Measurements from ENCODE around the gene UPB1. TPM values are rescaled to one million over a fixed set of nuclear protein-coding genes. Genes with fewer than 3 reads are reported as not detected.

UPB1 gene
- total and polyA plus RNA-seq, 2 donors, result 0.14 to 0.90 TPM

- H3K27ac ChIP-seq (ENCODE audit: low read depth), result no peak overlapping the region
- no peak overlapping the region for H3K4me3 ChIP-seq (ENCODE audit: low read depth, low read length)
- WGBS, result 99% methylated on average over 3 of the region's 3 CpGs
- DNase-seq (ENCODE audit: extremely low spot score), result no peak
- no peaks in the 10 kb centered on the region for H3K36me3 ChIP-seq (ENCODE audit: insufficient read depth)
- H3K4me1 ChIP-seq (ENCODE audit: insufficient read depth), result peaks cover 1% of the 10 kb centered on the region
Observed at GRCh38 chr22:24465975-24466374, 29.2 kb upstream of the UPB1 start.

DNA sequence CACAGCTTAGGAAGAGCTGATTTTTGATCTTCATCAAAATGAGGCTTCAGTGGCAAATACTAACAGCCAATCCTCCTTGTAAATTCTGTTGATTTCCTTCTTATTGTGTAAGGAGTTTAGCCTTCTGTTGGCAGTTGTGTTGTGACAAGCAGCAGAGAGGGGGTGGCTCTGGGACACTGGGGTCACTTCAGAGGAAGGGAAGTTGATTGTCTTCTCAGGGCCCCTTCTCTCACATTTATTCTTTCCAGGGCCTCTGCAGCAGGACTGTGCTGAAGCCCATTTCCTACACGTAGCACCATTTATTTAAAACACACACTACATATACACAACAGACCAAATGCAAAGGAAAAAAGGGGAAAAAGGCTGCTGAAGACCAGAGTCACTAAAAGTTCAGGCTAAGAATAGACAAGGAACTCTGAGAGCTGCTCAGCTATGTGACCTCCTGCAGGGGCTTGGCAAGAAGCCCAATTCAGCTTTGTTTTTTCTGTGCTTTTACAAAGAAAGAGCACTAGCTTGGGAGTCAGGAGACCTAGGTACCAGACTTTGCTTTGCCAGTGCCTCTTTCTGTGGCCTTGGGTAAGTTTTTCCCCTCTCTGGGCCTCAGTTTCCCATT, 28.3 kb upstream of the UPB1 start:
- WGBS, result 25% methylated on average over 1 of the region's 1 CpG
- Histone ChIP-seq H3K27ac (ENCODE audit: low read depth) (no peak overlapping the region), H3K4me3 (ENCODE audit: low read depth, low read length) (no peak overlapping the region), H3K36me3 (ENCODE audit: insufficient read depth) (no peaks in the 10 kb centered on the region), H3K4me1 (ENCODE audit: insufficient read depth) (peaks cover 1% of the 10 kb centered on the region)
- peak; percentile 26 for DNase-seq (ENCODE audit: extremely low spot score)

GRCh38 chr22:24467340-24467739, 27.8 kb upstream of the UPB1 start:
- no peak overlapping the region for H3K27ac ChIP-seq (ENCODE audit: low read depth)
- WGBS, result 77% methylated on average over 2 of the region's 2 CpGs
- H3K36me3 ChIP-seq (ENCODE audit: insufficient read depth), result no peaks in the 10 kb centered on the region
- no peak for DNase-seq (ENCODE audit: extremely low spot score)
- H3K4me1 ChIP-seq (ENCODE audit: insufficient read depth), result peaks cover 1% of the 10 kb centered on the region
- H3K4me3 ChIP-seq (ENCODE audit: low read depth, low read length), result no peak overlapping the region

GRCh38 chr22:24471570-24471969, 23.6 kb upstream of the UPB1 start:
- Histone ChIP-seq H3K4me3 (ENCODE audit: low read depth, low read length) (no peak overlapping the region), H3K27ac (ENCODE audit: low read depth) (no peak overlapping the region), H3K4me1 (ENCODE audit: insufficient read depth) (peaks cover 1% of the 10 kb centered on the region), H3K36me3 (ENCODE audit: insufficient read depth) (no peaks in the 10 kb centered on the region)
- 47% methylated on average over 4 of the region's 4 CpGs for WGBS
- no peak for DNase-seq (ENCODE audit: extremely low spot score)

DNA sequence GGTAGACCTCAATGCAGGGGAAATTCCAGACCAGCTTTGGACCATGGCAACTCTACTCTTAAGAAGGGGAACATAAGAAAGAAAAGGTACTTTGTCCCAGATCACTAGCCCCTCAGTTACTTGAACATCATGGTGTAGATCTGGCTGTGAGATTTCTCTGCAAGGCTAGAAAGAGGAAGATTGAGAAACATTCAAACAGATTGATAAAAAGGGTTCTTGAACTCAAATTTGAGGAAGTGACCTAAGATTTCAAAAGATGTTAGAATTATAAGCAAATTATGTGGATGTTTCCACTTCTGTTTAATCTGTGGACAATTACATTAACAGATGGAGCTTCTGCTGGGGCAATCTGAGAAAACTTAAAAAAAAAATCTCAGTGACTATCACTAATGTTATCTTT, 21.8 kb upstream of the UPB1 start:
- Histone ChIP-seq H3K4me1 (ENCODE audit: insufficient read depth) (no peaks in the 10 kb centered on the region), H3K4me3 (ENCODE audit: low read depth, low read length) (no peak overlapping the region), H3K36me3 (ENCODE audit: insufficient read depth) (no peaks in the 10 kb centered on the region), H3K27ac (ENCODE audit: low read depth) (no peak overlapping the region)
- DNase-seq (ENCODE audit: extremely low spot score), result no peak

GRCh38 chr22:24474221-24474620, 20.9 kb upstream of the UPB1 start:
- WGBS, result 38% methylated on average over 3 of the region's 3 CpGs
- no peaks in the 10 kb centered on the region for H3K36me3 ChIP-seq (ENCODE audit: insufficient read depth)
- H3K27ac ChIP-seq (ENCODE audit: low read depth), result no peak overlapping the region
- no peak overlapping the region for H3K4me3 ChIP-seq (ENCODE audit: low read depth, low read length)
- no peaks in the 10 kb centered on the region for H3K4me1 ChIP-seq (ENCODE audit: insufficient read depth)
- DNase-seq (ENCODE audit: extremely low spot score), result no peak

DNA sequence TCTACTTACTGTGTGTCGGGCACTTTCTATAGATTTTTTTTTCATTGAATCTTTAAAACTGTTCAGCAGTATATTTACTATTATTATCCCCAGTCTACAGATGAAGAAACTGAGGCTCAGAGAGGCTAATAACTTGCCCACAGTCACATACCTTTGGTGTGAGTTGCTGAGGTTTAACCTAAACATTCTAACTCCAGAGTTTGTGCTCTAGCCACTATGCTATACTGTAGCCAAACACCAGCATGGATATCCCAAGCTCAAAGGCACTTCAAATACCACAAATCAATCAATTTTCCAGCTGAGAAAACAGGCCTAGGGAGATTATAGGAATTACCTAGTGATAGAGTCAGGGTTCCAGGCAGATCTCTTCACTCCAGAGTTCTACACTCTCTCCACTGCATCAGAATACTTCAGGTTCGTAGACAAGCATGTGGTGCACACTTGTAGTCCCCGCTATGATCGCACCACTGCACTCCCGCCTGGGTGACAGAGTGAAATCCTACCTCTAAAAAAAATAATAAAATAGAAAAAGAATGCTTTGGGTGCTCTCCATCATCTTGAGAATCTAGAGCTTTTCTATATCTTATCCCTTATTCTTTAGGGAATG, 20.4 kb upstream of the UPB1 start:
- DNase-seq (ENCODE audit: extremely low spot score), result no peak
- no peaks in the 10 kb centered on the region for H3K36me3 ChIP-seq (ENCODE audit: insufficient read depth)
- no peak overlapping the region for H3K4me3 ChIP-seq (ENCODE audit: low read depth, low read length)
- no peak overlapping the region for H3K27ac ChIP-seq (ENCODE audit: low read depth)
- 92% methylated on average over 5 of the region's 5 CpGs for WGBS
- H3K4me1 ChIP-seq (ENCODE audit: insufficient read depth), result no peaks in the 10 kb centered on the region

DNA sequence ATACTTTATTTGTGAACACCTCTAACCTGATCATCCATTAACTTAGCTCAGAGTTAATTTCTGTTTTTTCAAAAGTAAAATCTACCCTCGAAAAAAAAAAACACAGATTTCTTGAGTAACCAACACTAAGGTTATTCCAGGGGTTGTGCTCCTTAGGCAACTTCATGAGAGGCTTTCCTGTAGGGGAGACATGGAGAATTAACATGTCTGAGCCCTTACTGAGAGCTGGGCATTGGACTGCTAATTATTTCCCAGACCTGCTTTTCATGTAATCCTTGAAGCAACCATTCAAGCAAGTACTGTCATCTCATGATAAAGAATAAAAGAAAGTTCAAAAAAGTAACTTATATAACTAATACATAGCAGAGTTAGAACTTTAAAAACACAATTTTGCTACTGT, 13.5 kb upstream of the UPB1 start:
- H3K4me1 ChIP-seq (ENCODE audit: insufficient read depth), result no peaks in the 10 kb centered on the region
- no peak overlapping the region for H3K27ac ChIP-seq (ENCODE audit: low read depth)
- no peak overlapping the region for H3K4me3 ChIP-seq (ENCODE audit: low read depth, low read length)
- no peak for DNase-seq (ENCODE audit: extremely low spot score)
- 67% methylated on average over 1 of the region's 1 CpG for WGBS
- no peaks in the 10 kb centered on the region for H3K36me3 ChIP-seq (ENCODE audit: insufficient read depth)

DNA sequence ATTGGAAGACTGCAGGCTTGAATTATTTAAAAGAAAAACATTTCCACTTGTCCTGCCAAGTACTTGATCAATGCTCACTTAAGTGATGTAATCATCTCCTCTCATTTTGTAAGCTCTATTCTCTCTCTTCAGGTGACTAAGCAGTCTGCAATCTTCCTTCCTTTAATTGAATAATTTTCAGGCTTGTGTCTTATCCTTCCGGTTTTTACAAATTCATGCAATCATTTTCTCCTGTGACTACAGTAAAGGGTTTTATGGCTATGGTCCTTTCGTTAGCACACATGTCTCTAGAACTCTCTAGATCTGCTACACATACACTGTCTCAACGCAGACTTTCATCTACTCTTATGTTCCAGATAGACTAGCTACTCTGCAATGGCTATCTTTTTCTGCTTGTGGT, 12.6 kb upstream of the UPB1 start:
- no peak for DNase-seq (ENCODE audit: extremely low spot score)
- H3K4me1 ChIP-seq (ENCODE audit: insufficient read depth), result no peaks in the 10 kb centered on the region
- no peak overlapping the region for H3K4me3 ChIP-seq (ENCODE audit: low read depth, low read length)
- 55% methylated on average over 3 of the region's 3 CpGs for whole genome bisulfite sequencing
- no peaks in the 10 kb centered on the region for H3K36me3 ChIP-seq (ENCODE audit: insufficient read depth)
- H3K27ac ChIP-seq (ENCODE audit: low read depth), result no peak overlapping the region

DNA sequence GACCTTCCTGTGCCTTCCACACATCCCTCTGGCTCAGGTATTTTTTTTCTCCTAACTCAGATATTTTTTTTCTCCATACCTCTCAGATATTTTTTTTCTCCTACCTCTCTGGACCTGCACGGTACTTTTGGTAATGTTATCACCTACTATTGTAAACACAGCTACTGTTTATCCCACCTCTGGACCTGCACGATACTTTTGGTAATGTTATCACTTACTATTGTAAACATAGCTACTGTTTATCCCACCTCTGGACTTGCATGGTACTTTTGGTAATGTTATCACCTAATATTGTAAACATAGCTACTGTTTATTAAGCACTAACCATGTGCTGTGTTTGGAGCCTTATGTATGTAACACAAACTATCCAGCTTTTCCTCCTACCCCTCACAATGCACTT, 12.1 kb upstream of the UPB1 start:
- H3K27ac ChIP-seq (ENCODE audit: low read depth), result no peak overlapping the region
- 41% methylated on average over 2 of the region's 2 CpGs for WGBS

DNA sequence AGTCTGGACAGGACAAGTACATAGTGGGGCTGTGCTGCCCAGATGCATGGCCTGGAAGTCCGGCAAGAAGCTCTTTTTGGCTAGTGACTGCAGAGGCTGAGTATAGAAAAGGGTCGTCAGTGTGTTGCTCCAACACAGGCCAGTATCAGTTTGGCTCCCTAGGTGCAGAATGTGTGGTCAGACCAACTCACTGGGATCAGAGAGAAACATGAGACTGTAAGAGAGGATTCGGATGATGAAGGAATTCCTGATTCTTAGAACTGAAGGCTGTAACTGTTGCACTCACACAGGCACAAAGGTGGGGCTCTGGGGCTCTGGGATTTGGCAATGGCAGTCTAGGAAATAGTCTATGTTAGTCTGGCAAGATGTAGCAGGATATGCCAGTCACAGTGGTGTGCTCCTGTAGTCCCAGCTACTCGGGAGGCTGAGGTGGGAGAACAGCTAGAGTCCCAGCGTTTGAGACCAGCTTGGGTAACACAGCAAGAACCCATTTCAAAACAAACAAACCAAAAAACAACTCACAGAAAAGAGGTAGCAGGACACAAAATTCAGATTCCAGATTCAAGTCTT, 11.1 kb upstream of the UPB1 start:
- 66% methylated on average over 5 of the region's 5 CpGs for WGBS

More for the DNA sequence above, 12.1 kb upstream of the UPB1 start:
- Histone ChIP-seq H3K4me1 (ENCODE audit: insufficient read depth) (no peaks in the 10 kb centered on the region), H3K4me3 (ENCODE audit: low read depth, low read length) (no peak overlapping the region), H3K36me3 (ENCODE audit: insufficient read depth) (no peaks in the 10 kb centered on the region)
- DNase-seq (ENCODE audit: extremely low spot score), result no peak

DNA sequence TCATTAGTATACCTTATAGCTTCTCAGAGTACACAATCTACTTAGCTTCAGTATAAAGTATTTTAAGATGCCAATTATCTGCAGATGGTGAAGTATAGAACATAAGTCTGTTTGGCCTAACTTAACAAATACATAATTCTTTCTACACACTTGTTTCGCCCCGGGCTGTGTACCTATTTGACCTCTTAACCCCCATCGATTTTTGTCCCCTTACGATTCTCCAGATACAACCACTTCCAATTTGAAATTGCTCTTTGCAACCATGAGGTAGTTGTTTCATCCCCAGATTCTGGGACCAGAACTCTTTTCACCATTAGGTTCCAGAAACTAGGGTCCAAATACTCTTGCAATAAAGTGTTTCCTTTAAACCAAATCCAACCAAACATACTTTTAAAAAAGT, 10.0 kb upstream of the UPB1 start:
- H3K27ac ChIP-seq (ENCODE audit: low read depth), result no peak overlapping the region
- 95% methylated on average over 4 of the region's 4 CpGs for WGBS
- no peak for DNase-seq (ENCODE audit: extremely low spot score)
- no peaks in the 10 kb centered on the region for H3K4me1 ChIP-seq (ENCODE audit: insufficient read depth)
- no peak overlapping the region for H3K4me3 ChIP-seq (ENCODE audit: low read depth, low read length)
- no peaks in the 10 kb centered on the region for H3K36me3 ChIP-seq (ENCODE audit: insufficient read depth)

More for the DNA sequence above, 11.1 kb upstream of the UPB1 start:
- no peak overlapping the region for H3K27ac ChIP-seq (ENCODE audit: low read depth)
- no peaks in the 10 kb centered on the region for H3K4me1 ChIP-seq (ENCODE audit: insufficient read depth)
- H3K36me3 ChIP-seq (ENCODE audit: insufficient read depth), result no peaks in the 10 kb centered on the region
- no peak overlapping the region for H3K4me3 ChIP-seq (ENCODE audit: low read depth, low read length)
- no peak for DNase-seq (ENCODE audit: extremely low spot score)

DNA sequence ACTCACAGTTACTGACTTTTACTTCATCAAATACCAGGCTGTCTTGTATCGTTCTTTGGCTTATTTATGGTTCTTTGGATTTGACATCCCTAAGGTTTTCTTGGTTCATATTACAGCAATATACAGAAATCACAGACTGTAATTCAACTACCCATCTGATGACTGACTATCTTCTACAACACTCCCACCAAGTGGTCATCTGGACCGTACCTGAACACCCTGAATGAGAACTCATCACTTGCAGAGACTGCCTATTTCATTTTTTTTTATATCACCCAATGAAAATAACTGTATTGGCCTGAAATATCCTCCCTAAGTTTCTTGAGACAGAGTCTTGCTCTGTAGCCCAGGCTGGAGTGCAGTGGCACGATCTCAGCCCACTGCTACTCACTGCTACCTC, 9.5 kb upstream of the UPB1 start:
- no peaks in the 10 kb centered on the region for H3K4me1 ChIP-seq (ENCODE audit: insufficient read depth)
- H3K36me3 ChIP-seq (ENCODE audit: insufficient read depth), result no peaks in the 10 kb centered on the region
- 68% methylated on average over 3 of the region's 3 CpGs for WGBS
- no peak for DNase-seq (ENCODE audit: extremely low spot score)
- H3K27ac ChIP-seq (ENCODE audit: low read depth), result no peak overlapping the region
- no peak overlapping the region for H3K4me3 ChIP-seq (ENCODE audit: low read depth, low read length)

GRCh38 chr22:24486501-24486921, 8.6 kb upstream of the UPB1 start:
- H3K4me3 ChIP-seq (ENCODE audit: low read depth, low read length), result no peak overlapping the region
- no peaks in the 10 kb centered on the region for H3K4me1 ChIP-seq (ENCODE audit: insufficient read depth)
- no peak overlapping the region for H3K27ac ChIP-seq (ENCODE audit: low read depth)
- no peak for DNase-seq (ENCODE audit: extremely low spot score)
- H3K36me3 ChIP-seq (ENCODE audit: insufficient read depth), result no peaks in the 10 kb centered on the region
- WGBS, result 85% methylated on average over 2 of the region's 2 CpGs

Measured in urinary bladder (tissue), 4 donors.